ENCODE measurements around the gene INPP5J.

Gene INPP5J

DNA sequence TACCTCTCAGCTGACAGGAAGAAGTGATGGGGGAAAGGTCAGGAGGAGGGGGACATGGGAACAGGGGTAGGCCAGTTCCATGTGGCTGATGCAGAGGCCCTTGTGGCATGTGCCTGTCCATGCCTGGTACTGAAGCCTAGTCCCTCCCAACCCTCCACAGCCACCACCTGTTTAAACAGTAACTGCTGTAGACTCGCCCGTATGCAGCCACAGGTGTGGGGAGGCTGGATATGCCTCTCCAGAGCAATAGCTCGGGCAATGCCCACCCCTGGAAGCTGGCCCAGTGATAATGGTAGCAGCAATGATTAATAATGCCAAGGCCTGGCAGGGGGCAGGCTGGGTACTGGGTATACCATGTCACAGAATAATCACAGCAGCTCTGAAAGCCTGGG lies 39.4 kb upstream of the INPP5J start:
- ChIA-PET POLR2A (interaction anchor here (1.4 to 5.1 kb wide), 2 partner anchors 28 to 114 kb away, joined by 6 to 47 read pairs; partner anchors contain the start of genes MORC2 and TUG1), CTCF (interaction anchor here (1.1 to 1.8 kb wide), 3 partner anchors 11 to 114 kb away, joined by 3 to 6 read pairs (median 3); partner anchors contain the start of genes MORC2 and TUG1)
- TF ChIP-seq ARNT (IDR thresholded peaks at IDR 0.05), result no peak
- no peak for TF ChIP-seq LEF1 (IDR thresholded peaks at IDR 0.05; ENCODE audit: borderline replicate concordance)
- no peak for TF ChIP-seq PKNOX1 (IDR thresholded peaks at IDR 0.05)
- TF ChIP-seq SUZ12 (IDR thresholded peaks at IDR 0.05), result no peak
- no peak for TF ChIP-seq ELF4 (IDR thresholded peaks at IDR 0.05)
- TF ChIP-seq NFRKB (IDR thresholded peaks at IDR 0.05), result no peak
- no peak for TF ChIP-seq HDGF (IDR thresholded peaks at IDR 0.05; ENCODE audit: borderline replicate concordance)
- TF ChIP-seq TARDBP (IDR thresholded peaks at IDR 0.05), result no peak
- no peak for TF ChIP-seq L3MBTL2 (conservative IDR thresholded peaks at IDR 0.05)
- no peak for TF ChIP-seq FOXM1 (IDR thresholded peaks at IDR 0.05; ENCODE audit: borderline replicate concordance)
- no peak for TF ChIP-seq BHLHE40 (IDR thresholded peaks at IDR 0.05; ENCODE audit: borderline replicate concordance)
- no peak for TF ChIP-seq ZNF384 (IDR thresholded peaks at IDR 0.05)
- TF ChIP-seq SP1 (IDR thresholded peaks at IDR 0.05), result no peak
- DNase-seq (ENCODE audit: extremely low spot score), result no peak

GRCh38 chr22:31083923-31084810 lies 38.6 kb upstream of the INPP5J start:
- ChIA-PET POLR2A (interaction anchor here (0.8 to 5.1 kb wide), 2 partner anchors 115 kb away, joined by 3 to 47 read pairs; partner anchors contain the start of genes MORC2 and TUG1), CTCF (interaction anchor here (0.5 to 1.6 kb wide), 3 partner anchors 10 to 231 kb away, joined by 3 to 4 read pairs (median 3); no protein-coding TSS in a partner anchor)
- no peak for DNase-seq (ENCODE audit: extremely low spot score)
- TF ChIP-seq FOXM1 (IDR thresholded peaks at IDR 0.05; ENCODE audit: borderline replicate concordance), result no peak
- no peak for TF ChIP-seq HDGF (IDR thresholded peaks at IDR 0.05; ENCODE audit: borderline replicate concordance)
- no peak for TF ChIP-seq PKNOX1 (IDR thresholded peaks at IDR 0.05)
- no peak for TF ChIP-seq ELF4 (IDR thresholded peaks at IDR 0.05)
- TF ChIP-seq FOXA1 (IDR thresholded peaks at IDR 0.05), result no peak
- no peak for TF ChIP-seq CTBP1 (IDR thresholded peaks at IDR 0.05; ENCODE audit: borderline replicate concordance)
- no peak for TF ChIP-seq SUZ12 (IDR thresholded peaks at IDR 0.05)
- no peak for TF ChIP-seq ZNF384 (IDR thresholded peaks at IDR 0.05)
- no peak for TF ChIP-seq BHLHE40 (IDR thresholded peaks at IDR 0.05; ENCODE audit: borderline replicate concordance)

DNA sequence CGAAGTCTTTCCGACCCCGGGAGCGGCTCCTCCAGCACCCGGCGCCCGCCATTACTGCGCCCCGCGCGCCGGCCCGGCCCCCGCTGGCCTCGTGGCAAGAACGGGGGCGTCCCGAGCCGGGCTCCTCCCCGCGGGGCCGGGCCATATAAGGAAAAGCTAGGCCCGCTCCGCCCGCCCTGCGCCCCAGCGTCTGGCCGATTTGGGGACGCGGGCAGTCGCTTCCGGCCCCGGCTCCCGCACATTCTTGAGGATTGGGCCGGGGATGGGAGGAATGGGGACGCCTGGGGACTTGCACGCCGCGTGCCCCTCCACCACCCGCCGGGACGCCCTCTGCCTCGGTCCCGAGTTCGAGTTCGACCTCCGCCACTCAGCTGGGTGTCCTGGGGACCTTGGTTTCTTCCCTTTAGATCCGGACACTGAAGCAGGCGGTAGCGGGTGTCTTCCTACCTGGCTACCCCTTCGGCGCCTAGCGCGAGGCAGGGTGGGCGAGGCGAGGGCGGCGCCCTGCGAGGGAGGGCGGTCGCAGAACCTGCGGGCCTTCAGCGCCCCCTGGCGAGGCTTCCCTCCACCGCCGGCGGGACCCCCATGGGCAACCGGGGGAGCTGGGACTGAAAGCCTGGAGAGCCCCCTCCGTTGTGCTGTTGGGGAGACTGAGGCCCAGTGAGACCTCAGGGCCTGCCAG lies 37.8 kb upstream of the INPP5J start:
- ChIA-PET POLR2A (interaction anchor here (0.8 kb wide), 1 partner anchor 116 kb away, joined by 3 read pairs; the partner anchor contains the start of gene TUG1), CTCF (interaction anchor here (1.6 kb wide), 1 partner anchor 27 kb away, joined by 3 read pairs; no protein-coding TSS in a partner anchor)
- TF ChIP-seq ZNF384 (IDR thresholded peaks at IDR 0.05) (no peak), FOXA1 (IDR thresholded peaks at IDR 0.05) (no peak), ARNT (IDR thresholded peaks at IDR 0.05) (no peak), SUZ12 (IDR thresholded peaks at IDR 0.05) (no peak), NFRKB (IDR thresholded peaks at IDR 0.05) (no peak), CTBP1 (IDR thresholded peaks at IDR 0.05; ENCODE audit: borderline replicate concordance) (no peak), PKNOX1 (IDR thresholded peaks at IDR 0.05) (no peak), TARDBP (IDR thresholded peaks at IDR 0.05) (no peak), BHLHE40 (IDR thresholded peaks at IDR 0.05; ENCODE audit: borderline replicate concordance) (no peak), LEF1 (IDR thresholded peaks at IDR 0.05; ENCODE audit: borderline replicate concordance) (no peak), SP1 (IDR thresholded peaks at IDR 0.05) (no peak), FOXM1 (IDR thresholded peaks at IDR 0.05; ENCODE audit: borderline replicate concordance) (no peak), FOXK2 (IDR thresholded peaks at IDR 0.05) (no peak), HDGF (IDR thresholded peaks at IDR 0.05; ENCODE audit: borderline replicate concordance) (no peak), L3MBTL2 (conservative IDR thresholded peaks at IDR 0.05) (no peak), ELF4 (IDR thresholded peaks at IDR 0.05) (no peak)
- DNase-seq (ENCODE audit: extremely low spot score), result no peak

DNA sequence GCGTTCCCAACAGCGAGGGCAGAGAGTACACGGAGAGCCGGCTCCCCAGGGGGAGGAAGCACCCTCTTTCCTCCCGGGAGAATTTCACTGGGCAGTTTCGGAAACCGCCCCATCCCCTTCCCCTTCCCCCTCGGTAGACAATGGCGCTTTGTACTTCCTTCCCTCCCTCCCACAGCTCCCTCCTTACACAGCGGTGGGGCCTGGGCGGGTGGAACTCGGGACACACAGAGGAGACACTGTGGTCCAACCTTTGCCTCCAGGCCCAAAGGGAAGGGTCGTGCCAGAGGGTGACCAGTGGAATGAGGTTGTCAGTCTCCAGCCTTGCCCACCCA lies 37.3 kb upstream of the INPP5J start:
- ChIA-PET CTCF (no interaction called here), POLR2A (interaction anchor here (0.8 kb wide), 1 partner anchor 116 kb away, joined by 3 read pairs; the partner anchor contains the start of gene TUG1)
- no peak for DNase-seq (ENCODE audit: extremely low spot score)
- TF ChIP-seq ELF4 (IDR thresholded peaks at IDR 0.05), result no peak
- TF ChIP-seq TARDBP (IDR thresholded peaks at IDR 0.05), result no peak
- TF ChIP-seq NFRKB (IDR thresholded peaks at IDR 0.05), result no peak
- TF ChIP-seq HDGF (IDR thresholded peaks at IDR 0.05; ENCODE audit: borderline replicate concordance), result no peak
- TF ChIP-seq SUZ12 (IDR thresholded peaks at IDR 0.05), result no peak
- no peak for TF ChIP-seq L3MBTL2 (conservative IDR thresholded peaks at IDR 0.05)
- TF ChIP-seq LEF1 (IDR thresholded peaks at IDR 0.05; ENCODE audit: borderline replicate concordance), result no peak
- no peak for TF ChIP-seq CTBP1 (IDR thresholded peaks at IDR 0.05; ENCODE audit: borderline replicate concordance)
- TF ChIP-seq FOXA1 (IDR thresholded peaks at IDR 0.05), result no peak
- TF ChIP-seq ZNF384 (IDR thresholded peaks at IDR 0.05), result no peak
- TF ChIP-seq PKNOX1 (IDR thresholded peaks at IDR 0.05), result no peak
- no peak for TF ChIP-seq FOXK2 (IDR thresholded peaks at IDR 0.05)

All from HEK293T (cell line).